Osteoblast (primary cell): ENCODE results near the gene ESAM. TPM values are rescaled to one million over a fixed set of nuclear protein-coding genes. Genes with fewer than 3 reads are reported as not detected.

ENCODE experiments used
- DNase-seq: peaks from one replicate; pipeline ENCODE4 v3.0.0; 2011; ENCODE audit warnings: low spot score, mixed read lengths; ENCODE audit not compliant: insufficient read length; ENCODE audit errors: missing footprints
- H2AFZ ChIP-seq: 2 replicates; pipeline ENCODE4 v1.6.0; 2011; ENCODE audit warnings: mild to moderate bottlenecking, low read length
- H3K27ac ChIP-seq: 2 replicates; pipeline ENCODE4 v1.5.1; 2011; ENCODE audit warnings: mild to moderate bottlenecking, low read depth, low read length, moderate library complexity
- H3K27me3 ChIP-seq: 2 replicates; pipeline ENCODE4 v1.6.0; 2012; ENCODE audit warnings: mild to moderate bottlenecking, control low read depth, inconsistent platforms, low read length, moderate library complexity; ENCODE audit not compliant: insufficient read depth
- H3K36me3 ChIP-seq: 2 replicates; pipeline ENCODE4 v1.5.1; 2011; ENCODE audit warnings: mild to moderate bottlenecking, low read length, control low read depth, moderate library complexity; ENCODE audit not compliant: insufficient read depth
- H3K4me1 ChIP-seq: 2 replicates; pipeline ENCODE4 v1.5.1; 2011; ENCODE audit warnings: mild to moderate bottlenecking, low read length, control low read depth, moderate library complexity; ENCODE audit not compliant: insufficient read depth
- H3K4me2 ChIP-seq: 2 replicates; pipeline ENCODE4 v1.6.0; 2011; ENCODE audit warnings: mild to moderate bottlenecking, low read length; ENCODE audit not compliant: insufficient read depth
- H3K4me3 ChIP-seq: fragments of 200-600 bp; sonication (generic); 3 replicates; pipeline ENCODE4 v1.5.1; 2012; ENCODE audit warnings: mild to moderate bottlenecking, low read length, inconsistent platforms; ENCODE audit not compliant: insufficient read depth
- H3K79me2 ChIP-seq: 2 replicates; pipeline ENCODE4 v1.6.0; 2012; ENCODE audit warnings: mild to moderate bottlenecking, low read length, control low read depth, inconsistent platforms; ENCODE audit not compliant: insufficient read depth
- H3K9me3 ChIP-seq: 2 replicates; pipeline ENCODE4 v1.5.1; 2011; ENCODE audit warnings: low read depth, low read length, control low read depth
- H4K20me1 ChIP-seq: 2 replicates; pipeline ENCODE4 v1.6.0; 2012; ENCODE audit warnings: mild to moderate bottlenecking, low read length, control low read depth; ENCODE audit not compliant: insufficient read depth
- CTCF ChIP-seq: IDR thresholded peaks from 2 replicates; pipeline ENCODE4 v1.5.1; 2011; ENCODE audit warnings: mild to moderate bottlenecking, low read depth, low read length, moderate library complexity; ENCODE audit errors: extremely low read depth
- total RNA-seq: library from RNA; depleted of rRNA; stranded (reverse); fragments of >200 nt; gene quantifications from 2 replicates; pipeline ENCODE4 v1.2.3, GENCODE V29; 2012

Gene ESAM
- under 0.01 and 0.29 TPM in 2 replicates for total RNA-seq

GRCh38 chr11:124762105-124762623 lies at the start of gene ESAM:
Gene ESAM (minus strand): TSS chr11:124762290. CDS start chr11:124762154, 136 bp downstream.
- TF ChIP-seq CTCF = no peak
- Histone ChIP-seq H2AFZ (no peak within 1 kb of the TSS), H3K4me3 (peak within 1 kb of the TSS; percentile 68), H3K4me2 (peak within 1 kb of the TSS; percentile 97), H4K20me1 (peaks cover 14% of the 10 kb centered on the region), H3K36me3 (peaks cover 2% of the 10 kb centered on the region), H3K79me2 (no peaks in the 10 kb centered on the region), H3K4me1 (peaks cover 14% of the 10 kb centered on the region), H3K27ac (no peak within 1 kb of the TSS), H3K27me3 (peaks cover 57% of the 10 kb centered on the region), H3K9me3 (no peaks in the 10 kb centered on the region)
- no peak for DNase-seq

GRCh38 chr11:124811399-124812125 lies 49.5 kb upstream of the ESAM start:
- no peaks in the 10 kb centered on the region for H3K9me3 ChIP-seq
- peaks cover 3% of the 10 kb centered on the region for H3K4me1 ChIP-seq
- H4K20me1 ChIP-seq = no peaks in the 10 kb centered on the region
- no peak overlapping the region for H3K4me2 ChIP-seq
- no peak overlapping the region for H3K4me3 ChIP-seq
- TF ChIP-seq CTCF = no peak
- DNase-seq = no peak
- no peaks in the 10 kb centered on the region for H3K27me3 ChIP-seq
- H3K79me2 ChIP-seq = no peaks in the 10 kb centered on the region
- no peak overlapping the region for H2AFZ ChIP-seq
- H3K27ac ChIP-seq = no peak overlapping the region
- H3K36me3 ChIP-seq = no peaks in the 10 kb centered on the region

- H2AFZ ChIP-seq = no peak overlapping the region
- no peak for TF ChIP-seq CTCF
- no peak for DNase-seq
- no peaks in the 10 kb centered on the region for H3K79me2 ChIP-seq
- H3K4me1 ChIP-seq = peaks cover 3% of the 10 kb centered on the region
- H4K20me1 ChIP-seq = no peaks in the 10 kb centered on the region
- H3K27me3 ChIP-seq = no peaks in the 10 kb centered on the region
- H3K4me2 ChIP-seq = no peak overlapping the region
- H3K9me3 ChIP-seq = no peaks in the 10 kb centered on the region
- H3K36me3 ChIP-seq = no peaks in the 10 kb centered on the region
- no peak overlapping the region for H3K4me3 ChIP-seq
- no peak overlapping the region for H3K27ac ChIP-seq
Measured at GRCh38 chr11:124807660-124808270, 45.7 kb upstream of the ESAM start.

GRCh38 chr11:124807201-124807600 lies 45.1 kb upstream of the ESAM start:
- Histone ChIP-seq H3K79me2 (no peaks in the 10 kb centered on the region), H3K36me3 (no peaks in the 10 kb centered on the region), H2AFZ (no peak overlapping the region), H3K4me2 (no peak overlapping the region), H3K4me1 (no peaks in the 10 kb centered on the region), H4K20me1 (no peaks in the 10 kb centered on the region), H3K27ac (no peak overlapping the region), H3K9me3 (no peaks in the 10 kb centered on the region), H3K4me3 (no peak overlapping the region), H3K27me3 (no peaks in the 10 kb centered on the region)
- TF ChIP-seq CTCF = no peak
- DNase-seq = no peak
